NCI-H446 (cell line): ENCODE measurements around the gene CAMTA1.

Source experiments
- DNase-seq, 2 experiments: peaks; one replicate each; lab custom pipeline; 2025; lab: John Stamatoyannopoulos, UW

CAMTA1 gene

GRCh38 chr1:7255303-7256058 is 470.2 kb downstream of the CAMTA1 start:
- no peak for DNase-seq

GRCh38 chr1:7256526-7256925 is 471.3 kb downstream of the CAMTA1 start:
- no peak for DNase-seq

- no peak for DNase-seq
Measured at GRCh38 chr1:7257225-7257624, 472.0 kb downstream of the CAMTA1 start.

DNA sequence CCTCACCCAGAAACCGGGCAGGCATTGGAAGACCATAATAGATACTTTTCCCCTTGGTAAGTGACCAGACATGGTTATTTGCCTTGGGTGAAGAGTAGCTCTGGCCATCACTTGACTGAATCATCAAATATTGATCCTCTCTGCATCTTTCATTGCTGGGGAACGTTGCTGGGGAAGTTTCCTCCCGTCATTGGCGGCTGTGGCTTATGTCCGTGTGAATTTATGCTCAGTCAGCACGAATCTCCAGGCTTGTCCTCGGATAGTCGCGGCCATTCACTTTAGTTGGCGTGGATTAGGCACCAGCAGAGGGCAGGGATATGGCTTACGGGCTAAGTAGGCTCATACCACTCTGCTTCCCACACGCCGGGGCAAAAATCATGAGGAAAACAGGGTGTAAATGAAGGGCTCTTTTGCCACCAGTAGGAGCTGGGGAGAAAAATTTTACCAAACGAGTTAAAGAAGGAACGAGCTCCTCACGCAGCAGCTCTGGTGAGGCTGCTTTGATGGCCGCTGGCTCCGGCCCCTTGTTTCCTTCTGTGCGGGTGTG is 473.4 kb downstream of the CAMTA1 start:
- DNase-seq, result no peak

GRCh38 chr1:7259955-7260354 is 474.7 kb downstream of the CAMTA1 start:
- DNase-seq, result no peak

GRCh38 chr1:7261490-7261889 is 476.2 kb downstream of the CAMTA1 start:
- DNase-seq, result no peak

- no peak for DNase-seq
Measured at GRCh38 chr1:7262611-7263010, 477.4 kb downstream of the CAMTA1 start.

DNA sequence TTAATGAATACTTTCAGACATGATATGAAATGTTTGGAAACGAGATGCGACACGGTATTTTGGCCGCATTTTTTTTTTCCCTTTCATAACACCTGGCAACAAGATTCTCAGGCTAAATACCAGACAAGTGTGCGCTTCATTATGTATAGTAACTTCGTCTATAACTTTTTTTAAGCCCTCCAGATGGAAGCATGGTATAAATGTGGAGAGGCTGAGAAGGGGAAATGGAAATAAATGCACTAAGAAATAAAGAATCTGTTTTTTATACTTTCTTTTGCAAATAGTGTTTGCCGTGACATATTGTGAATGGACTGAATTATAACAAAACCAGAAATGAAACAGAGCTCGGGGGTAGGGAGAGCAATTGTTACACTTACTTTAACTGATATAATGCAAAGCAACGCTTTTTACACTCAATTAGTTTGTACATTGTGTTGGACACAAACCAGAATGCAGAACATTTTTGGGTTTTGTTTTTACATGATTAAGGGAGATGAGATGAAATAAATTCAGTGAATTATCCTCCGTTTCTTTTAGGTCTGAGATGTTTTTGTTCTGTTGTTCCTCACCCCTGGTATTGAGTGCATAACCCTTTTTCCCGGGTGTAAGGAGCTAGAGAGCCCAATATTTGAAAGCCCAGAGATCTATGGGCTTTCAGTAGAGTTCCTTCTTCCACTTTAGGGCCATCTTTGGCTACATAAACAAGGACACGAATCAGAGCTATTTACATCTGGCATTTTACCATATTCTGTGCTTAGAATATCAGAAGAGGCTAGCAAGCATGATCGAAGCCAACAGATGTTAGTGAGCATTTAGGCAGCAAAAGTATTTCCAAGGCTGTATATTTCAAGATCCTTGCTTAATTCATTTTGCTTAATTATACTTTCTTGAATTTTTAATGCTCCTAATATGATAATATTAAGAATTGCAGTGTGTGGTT is 478.0 kb downstream of the CAMTA1 start:
- DNase-seq, result no peak

DNA sequence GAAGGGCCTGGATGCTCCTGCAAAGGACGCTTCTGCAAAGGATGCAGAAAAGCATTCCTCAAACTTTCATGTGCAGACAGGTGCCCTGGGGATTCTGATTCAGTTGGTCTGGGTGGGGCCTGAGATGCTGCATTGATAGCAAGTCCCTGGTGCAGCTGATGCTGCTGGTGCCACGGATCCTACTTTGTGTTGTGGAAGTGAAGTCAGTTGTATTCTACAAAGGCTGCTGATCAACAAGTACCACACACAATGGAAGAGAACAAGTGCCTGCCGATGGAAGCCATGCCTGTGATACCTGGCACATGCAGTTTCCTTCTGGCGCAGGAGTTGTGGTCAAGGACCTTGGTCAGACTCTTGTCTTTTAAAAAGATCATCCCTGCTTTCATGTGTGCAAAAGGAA is 478.8 kb downstream of the CAMTA1 start:
- DNase-seq, result no peak

GRCh38 chr1:7265771-7266371 is 480.6 kb downstream of the CAMTA1 start:
- no peak for DNase-seq

DNA sequence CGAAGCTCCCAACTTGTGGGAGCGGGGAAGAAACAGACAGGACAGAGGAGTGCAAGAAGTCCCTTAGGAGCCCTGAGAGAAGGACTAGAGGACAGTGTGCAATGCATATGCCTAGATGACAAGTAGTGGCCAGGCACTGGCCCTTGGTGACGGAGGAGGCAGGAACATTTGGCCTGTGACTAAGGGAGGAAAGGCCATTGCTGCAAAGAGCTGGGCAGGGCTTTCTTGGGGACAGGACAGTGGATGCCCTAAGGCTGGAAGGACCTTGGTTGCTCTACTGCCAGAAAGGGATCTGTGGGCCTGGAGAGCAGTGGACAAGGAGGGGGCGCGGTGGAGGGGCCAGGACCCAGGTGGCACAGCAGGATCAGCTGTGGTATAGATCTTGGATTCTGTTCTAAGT is 481.3 kb downstream of the CAMTA1 start:
- no peak for DNase-seq

GRCh38 chr1:7267493-7267892 is 482.2 kb downstream of the CAMTA1 start:
- no peak for DNase-seq

DNA sequence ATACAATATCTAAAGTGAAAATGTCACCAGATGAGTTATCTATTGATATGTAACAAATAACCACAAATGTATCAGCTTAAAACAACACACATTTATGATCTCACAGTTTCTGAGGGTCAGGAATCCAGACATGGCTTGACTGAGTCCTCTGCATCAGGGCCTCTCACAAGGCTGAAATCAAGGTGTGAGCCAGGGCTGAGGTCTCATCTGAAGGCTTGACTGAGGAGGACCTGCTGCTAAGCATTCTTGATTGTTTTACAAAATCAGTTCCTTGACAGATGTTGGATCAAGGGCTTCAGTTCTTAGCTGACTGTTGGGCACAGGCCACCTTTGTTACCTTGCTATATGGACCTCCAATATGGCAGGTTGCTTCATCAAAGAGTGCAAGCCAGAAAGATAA is 483.7 kb downstream of the CAMTA1 start:
- DNase-seq, result no peak

DNA sequence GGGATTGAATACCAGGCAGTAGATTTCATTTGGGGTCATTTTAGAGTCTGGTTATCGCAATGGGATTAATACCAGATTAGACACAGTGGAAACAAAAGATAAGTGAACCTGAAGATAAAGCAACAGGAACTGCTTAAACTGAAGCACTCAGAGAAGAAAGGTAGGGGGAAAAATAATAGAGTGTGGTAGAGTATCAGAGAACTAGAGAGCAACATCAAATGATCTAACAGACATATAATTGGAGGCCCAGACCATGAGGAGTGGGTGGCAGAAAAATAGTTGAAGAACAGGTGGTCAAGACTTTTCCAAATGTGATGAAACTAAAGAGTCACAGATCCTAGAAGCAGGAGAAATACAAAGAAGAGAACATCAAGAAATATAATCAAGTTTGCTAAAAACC is 484.3 kb downstream of the CAMTA1 start:
- DNase-seq, result no peak

- DNase-seq, result no peak
Measured at GRCh38 chr1:7274256-7274655, 489.0 kb downstream of the CAMTA1 start.

- no peak for DNase-seq
Measured at GRCh38 chr1:7278045-7278444, 492.8 kb downstream of the CAMTA1 start.

DNA sequence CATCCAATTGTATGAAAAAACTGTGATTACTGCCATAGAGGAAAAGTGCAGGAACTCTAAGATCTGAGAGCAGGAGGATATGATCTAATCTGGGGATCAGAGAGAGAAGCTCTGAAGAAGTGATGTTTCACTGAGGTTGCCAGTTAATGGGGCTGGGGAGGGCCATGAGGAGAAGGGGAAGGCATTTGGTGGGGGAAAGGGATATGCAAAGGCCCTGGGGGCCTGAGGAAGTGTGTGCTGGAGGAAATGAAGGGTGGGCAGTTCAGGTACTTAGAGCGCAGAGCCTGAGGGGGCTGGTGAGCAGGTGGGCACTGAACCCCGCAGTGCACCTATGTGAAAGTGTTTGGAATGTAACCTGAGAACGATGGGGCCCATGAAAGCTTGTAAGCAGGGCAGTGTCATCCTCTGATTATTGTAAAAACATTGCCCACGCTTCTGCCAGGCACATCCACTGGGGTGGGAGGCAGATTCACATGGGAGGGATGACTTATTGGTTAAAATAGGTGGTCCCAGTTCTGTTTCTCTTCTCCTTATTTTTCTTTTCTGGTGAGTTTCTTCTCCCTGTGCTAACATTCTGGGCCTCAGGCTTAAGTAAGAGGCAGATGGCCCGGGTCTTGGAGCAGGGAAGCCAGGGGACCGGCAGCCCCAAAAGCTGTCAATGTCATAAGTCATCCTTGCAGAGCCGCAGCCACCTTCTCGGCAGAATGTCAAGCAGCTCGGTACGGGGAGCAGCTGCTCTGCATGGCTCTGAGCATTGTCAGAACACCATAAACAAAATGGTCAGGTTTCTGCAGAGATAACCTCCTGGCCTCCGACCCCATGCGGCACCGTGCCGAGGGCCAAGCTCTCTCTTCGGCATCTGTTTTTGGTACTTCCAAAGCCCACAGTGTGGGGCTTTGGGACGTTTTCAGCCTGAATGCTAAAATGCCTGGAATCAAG is 493.8 kb downstream of the CAMTA1 start:
- DNase-seq, result no peak

DNA sequence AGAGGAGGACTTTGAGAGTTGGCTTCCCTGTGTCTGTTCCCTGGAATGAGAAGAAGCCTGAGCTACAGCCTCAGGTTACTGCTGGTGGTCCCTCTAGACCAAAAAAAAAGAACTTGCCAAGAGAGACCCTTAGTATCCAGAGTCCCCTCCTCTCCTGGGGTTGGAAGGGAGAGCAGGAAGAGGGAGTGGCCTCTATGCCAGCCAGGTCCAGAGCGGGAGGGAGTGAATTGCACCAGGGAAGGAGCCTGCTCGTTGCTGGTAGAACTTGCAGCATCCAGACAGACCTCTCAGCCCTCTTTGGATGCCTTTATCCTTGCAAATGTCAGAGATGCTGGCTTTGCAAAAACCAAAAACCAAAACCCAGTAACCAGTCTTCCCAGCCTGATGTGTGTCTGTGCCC is 494.5 kb downstream of the CAMTA1 start:
- DNase-seq, result no peak

GRCh38 chr1:7280347-7280960 is 495.2 kb downstream of the CAMTA1 start:
- DNase-seq, result no peak

DNA sequence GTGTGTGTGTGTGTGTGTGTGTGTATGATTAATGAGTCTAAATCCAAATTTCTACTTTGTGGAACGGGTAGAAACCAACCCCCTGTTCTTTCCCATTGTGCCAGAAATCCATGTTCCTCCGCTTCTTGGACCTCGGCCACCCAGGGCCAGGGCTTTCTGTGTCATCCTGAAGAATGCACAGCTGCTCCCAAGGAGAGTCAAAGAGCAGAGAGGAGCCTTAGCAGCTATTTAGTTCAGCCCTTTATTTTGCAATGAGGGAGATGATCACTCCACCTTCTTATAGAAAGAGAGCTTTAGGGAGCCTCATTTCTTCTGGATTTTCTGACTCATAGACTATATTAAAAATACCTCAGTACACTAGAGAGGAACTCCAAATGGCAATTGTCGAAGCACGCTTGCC is 496.6 kb downstream of the CAMTA1 start:
- no peak for DNase-seq
